Activated T-helper 1 cell treated with Interleukin-2 at 50 U/mL for 16 hours (primary cell): ENCODE results near the gene FBXO42.
A peak's percentile ranks its signal among the peaks of the same experiment; 100 is the strongest.
"Not testable (repeated sequence)": the region's sequence is repeated elsewhere in the genome, so short reads cannot be mapped to it uniquely, and the experiment has no call there.

ENCODE experiments used
- DNase-seq: peaks from one replicate; pipeline ENCODE4 v3.0.0-alpha.2; 2020; ENCODE audit warnings: low read depth

FBXO42 gene

GRCh38 chr1:16260814-16261213 lies 91.5 kb downstream of the FBXO42 start:
- DNase-seq = no peak

GRCh38 chr1:16258591-16259135 lies 93.6 kb downstream of the FBXO42 start:
- no peak for DNase-seq

GRCh38 chr1:16257968-16258367 lies 94.3 kb downstream of the FBXO42 start:
- no peak for DNase-seq

- not testable (repeated sequence) for DNase-seq
Measured at GRCh38 chr1:16257556-16257955, 94.7 kb downstream of the FBXO42 start.

- DNase-seq = no peak
Measured at GRCh38 chr1:16256478-16256877, 95.8 kb downstream of the FBXO42 start.

- no peak for DNase-seq
Measured at GRCh38 chr1:16254263-16254928, 97.9 kb downstream of the FBXO42 start.

- no peak for DNase-seq
Measured at GRCh38 chr1:16253332-16253922, 98.9 kb downstream of the FBXO42 start.

GRCh38 chr1:16252912-16253311 lies 99.4 kb downstream of the FBXO42 start:
- DNase-seq = no peak

- no peak for DNase-seq
Measured at GRCh38 chr1:16251381-16251780, 100.9 kb downstream of the FBXO42 start.

GRCh38 chr1:16250524-16251251 lies 101.6 kb downstream of the FBXO42 start:
- no peak for DNase-seq

GRCh38 chr1:16249596-16250241 lies 102.6 kb downstream of the FBXO42 start:
- DNase-seq = no peak

GRCh38 chr1:16248603-16249516 lies 103.4 kb downstream of the FBXO42 start:
- DNase-seq = no peak

- no peak for DNase-seq
Measured at GRCh38 chr1:16248007-16248436, 104.3 kb downstream of the FBXO42 start.

GRCh38 chr1:16247441-16247840 lies 104.8 kb downstream of the FBXO42 start:
- DNase-seq = no peak

- no peak for DNase-seq
Measured at GRCh38 chr1:16246961-16247360, 105.3 kb downstream of the FBXO42 start.

- DNase-seq = not testable (repeated sequence)
Measured at GRCh38 chr1:16246239-16246638, 106.0 kb downstream of the FBXO42 start.

- DNase-seq = no peak
Measured at GRCh38 chr1:16245476-16246196, 106.6 kb downstream of the FBXO42 start.

- DNase-seq = no peak
Measured at GRCh38 chr1:16244650-16245285, 107.5 kb downstream of the FBXO42 start.

- DNase-seq = peak; percentile 52
Measured at GRCh38 chr1:16243936-16244649, 108.2 kb downstream of the FBXO42 start.
